T-helper 22 cell (primary cell): ENCODE measurements around the gene KRT7.

ENCODE experiments used
- DNase-seq: peaks from one replicate; pipeline ENCODE4 v3.0.0-alpha.2; 2020; ENCODE audit warnings: low read depth

KRT7 gene

DNA sequence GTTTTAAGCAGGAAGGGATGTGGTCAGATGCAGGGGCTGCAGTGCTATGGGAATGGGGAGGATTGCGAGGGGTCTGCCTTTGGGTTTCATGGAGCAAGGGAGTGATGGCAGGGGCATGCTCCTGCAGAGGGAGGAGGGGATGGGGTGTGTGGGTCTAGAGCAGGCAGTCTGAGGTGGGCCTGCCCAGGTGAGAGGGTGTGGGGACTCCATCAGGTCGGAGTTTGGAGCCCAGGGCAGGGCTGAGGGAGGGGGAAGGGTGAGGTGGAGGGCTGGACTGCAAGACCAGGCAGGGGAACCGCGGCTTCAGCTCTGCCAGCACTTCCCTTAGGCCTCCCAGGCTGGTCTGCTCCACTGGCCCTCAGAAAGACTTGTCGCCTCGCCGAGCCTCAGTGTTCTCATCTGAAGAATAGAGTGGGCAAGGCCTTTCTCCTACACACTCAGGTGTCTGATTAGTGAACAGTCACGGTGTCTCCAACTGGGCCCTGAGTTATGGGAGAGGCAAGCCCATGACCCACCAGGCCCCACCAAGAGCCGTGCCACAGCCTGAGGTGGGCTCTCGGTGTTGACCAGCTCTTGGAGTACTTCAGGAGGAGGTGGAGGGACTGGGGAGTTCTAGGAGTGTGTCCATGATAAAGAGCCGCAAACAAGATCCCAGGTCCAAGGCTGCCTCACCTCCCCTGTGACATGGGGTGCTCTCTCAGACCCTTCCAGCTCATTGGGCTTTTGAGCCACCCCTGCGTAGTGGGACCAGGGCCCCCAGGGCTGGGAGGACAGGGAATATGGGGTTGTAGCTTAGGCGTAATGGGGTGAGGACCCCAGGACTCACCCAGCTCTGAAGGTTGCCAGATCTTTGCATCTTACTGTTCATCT is 21.1 kb upstream of the KRT7 start:
- DNase-seq, result no peak

DNA sequence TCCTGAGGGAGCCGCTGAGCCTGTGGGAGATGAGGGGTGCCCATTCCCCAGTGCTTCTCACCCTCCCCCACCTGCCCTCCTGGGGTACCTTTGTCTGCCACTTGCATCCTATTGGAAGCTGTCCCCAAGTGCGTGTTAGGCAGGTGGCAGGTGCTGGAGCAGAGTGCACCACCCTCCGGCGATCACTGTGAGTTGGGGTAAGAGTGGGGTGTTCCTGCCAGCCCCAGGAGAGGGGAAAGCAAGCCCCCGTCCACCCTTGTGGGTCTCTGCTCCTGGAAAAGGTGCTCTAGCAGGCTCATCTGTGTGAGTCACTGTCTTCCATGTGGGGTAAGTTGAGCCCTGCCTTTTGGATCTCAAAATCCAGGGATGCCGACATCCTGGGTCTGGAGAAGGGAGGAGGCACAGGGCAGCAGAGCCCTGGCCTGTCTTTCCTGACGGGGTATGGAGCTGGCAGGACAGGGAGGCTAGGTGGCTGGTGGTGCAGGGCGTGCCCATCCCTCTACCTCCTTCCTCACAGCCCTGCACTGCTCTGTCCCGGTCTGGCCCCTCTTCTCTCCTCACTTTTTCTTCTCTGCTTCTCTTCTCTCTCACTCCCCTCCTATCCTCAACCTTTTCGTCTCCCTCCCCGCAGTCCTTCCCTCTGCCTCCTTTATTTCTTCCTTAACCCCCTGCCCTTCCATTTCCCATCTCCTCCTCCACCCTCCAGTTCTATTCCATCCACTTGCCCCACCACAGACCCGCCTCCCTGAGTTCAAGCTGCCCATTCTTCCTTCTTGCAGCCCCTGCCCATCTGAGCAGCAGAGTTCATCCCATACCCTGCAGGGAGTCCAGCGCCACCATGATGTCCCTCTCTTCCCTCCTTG is 20.1 kb upstream of the KRT7 start:
- no peak for DNase-seq

DNA sequence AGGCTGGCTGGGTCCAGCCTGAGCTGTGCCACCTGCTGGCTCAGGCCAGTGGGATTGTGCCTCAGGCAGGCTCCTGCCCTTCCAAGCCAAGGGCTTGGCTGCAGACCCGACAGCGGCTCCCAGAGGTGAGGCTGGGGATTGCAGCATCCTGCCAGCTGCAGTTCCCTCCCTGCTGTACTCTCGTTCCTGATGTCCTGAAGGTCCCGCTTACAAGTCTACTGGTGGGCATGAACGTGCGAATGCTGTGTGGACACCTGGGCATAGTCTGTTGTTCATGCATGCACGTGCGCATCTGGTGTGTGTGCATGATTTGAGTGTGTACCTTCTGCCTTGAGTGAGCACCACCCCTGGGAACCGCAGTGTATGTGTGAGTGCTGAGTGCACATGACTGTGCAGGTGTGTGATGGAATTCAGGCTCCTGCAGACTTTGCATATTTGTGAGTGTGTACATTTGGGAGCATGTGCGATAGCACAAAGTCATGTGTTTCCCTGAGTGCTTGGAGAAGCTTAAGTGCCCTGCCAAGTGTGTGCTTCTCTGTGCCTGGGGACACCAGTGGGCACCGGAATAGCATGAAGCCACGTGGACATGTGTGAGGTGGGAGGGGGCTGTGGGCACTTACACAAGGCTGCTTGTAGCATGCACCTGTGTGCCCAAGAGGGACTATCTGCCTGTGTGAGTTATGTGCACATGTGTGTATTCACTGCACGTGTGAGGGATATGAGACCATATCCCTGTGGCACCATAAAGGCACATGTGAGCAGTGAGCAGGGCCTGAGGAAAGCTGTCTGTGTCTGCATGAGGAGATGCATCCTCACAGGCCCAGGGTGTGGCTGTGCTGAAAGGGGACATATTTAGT is 19.3 kb upstream of the KRT7 start:
- no peak for DNase-seq

DNA sequence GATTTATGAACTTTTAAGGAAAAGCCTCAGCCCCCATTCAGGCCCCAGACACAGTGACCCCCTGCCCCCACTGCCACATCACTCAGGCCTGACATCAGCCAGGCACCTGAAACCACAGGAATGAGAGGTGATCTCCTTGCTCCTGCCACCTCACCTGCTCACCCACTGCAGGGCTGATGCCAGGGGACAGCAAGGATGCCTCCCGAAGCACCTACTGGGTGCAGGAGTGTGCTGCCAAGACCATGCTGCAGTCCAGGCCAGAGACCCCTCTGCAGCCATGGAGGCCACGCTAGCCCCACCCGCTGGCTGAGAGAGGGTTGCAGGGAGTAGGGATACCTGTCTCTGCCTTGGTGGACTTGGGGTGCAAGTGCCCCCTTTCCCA is 18.6 kb upstream of the KRT7 start:
- DNase-seq, result no peak

DNA sequence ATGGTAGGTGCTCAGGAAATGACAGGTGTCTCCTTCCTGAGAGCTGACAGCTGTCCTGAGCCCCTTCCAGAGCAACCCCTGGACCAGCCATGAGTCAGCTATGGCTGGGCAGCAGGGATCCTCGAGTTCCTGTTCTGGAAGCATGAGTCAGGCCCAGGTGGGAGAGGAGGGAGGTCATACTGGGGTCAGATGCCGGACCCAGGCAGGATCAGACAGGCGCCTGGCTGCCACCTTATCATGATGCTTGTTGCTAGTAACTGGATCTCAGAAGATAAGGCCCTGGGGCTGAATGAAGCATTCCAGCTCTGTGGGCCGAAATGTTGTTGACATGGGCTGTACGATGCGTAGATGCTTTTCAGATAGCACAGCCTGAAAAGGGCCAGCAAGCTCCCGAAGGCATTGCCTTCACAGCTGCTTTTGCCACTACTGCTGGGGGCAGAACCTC is 17.4 kb upstream of the KRT7 start:
- no peak for DNase-seq

DNA sequence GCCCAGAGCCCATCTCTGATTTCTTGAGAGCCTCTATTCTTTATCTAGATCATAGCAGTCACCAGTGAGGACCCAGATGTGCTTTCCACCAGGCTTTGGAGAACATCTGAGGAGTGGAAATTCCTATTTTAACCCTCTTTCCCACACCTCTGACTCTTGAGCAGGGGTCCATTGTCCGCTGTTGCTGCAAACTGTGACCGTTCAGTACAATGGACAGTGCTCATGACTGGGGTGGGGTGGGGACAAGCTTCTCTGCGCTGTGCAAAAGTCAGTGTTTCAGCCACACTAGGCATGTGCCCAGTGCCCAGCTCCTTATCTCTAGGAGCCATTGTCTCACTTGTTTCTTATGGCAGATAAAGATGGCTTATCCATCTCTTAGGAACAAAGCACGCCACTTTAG is 16.9 kb upstream of the KRT7 start:
- no peak for DNase-seq

DNA sequence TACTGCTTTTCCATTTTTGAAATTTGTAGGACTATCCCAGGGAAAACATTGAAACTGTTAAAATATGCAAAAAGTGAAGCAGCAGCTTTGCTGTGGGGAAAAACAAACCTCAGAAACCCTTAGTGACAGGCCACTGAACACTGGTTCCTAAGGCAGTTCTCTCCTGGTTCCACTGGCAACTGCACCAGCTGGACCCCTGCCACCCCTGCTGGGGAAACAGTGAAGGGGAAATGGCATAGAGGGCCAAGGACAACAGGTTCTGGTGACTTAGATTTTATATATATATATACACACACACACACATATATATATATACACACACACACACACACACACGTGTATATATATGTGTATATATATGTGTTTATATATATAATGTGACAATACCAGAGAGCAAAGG is 16.2 kb upstream of the KRT7 start:
- no peak for DNase-seq

DNA sequence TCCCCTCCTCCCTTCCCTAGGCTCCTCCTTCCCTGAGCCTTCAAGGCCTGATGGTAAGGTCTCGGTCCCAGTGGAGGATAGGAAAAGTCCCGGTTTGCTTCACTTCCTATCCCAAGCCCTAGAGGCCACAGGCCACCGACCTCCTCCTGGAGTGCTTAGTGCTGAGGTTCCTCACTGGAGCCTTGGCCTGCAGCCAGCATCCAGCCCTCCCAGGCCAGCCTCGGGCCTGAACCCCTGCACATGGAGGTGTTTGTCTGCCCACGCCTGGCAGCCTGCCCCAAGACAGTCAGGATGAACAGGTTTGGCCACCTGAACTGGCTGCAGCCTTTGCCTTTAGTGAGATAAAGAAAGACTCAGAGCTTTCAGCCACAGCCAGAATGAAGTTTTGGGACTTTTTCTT is 15.8 kb upstream of the KRT7 start:
- DNase-seq, result no peak

DNA sequence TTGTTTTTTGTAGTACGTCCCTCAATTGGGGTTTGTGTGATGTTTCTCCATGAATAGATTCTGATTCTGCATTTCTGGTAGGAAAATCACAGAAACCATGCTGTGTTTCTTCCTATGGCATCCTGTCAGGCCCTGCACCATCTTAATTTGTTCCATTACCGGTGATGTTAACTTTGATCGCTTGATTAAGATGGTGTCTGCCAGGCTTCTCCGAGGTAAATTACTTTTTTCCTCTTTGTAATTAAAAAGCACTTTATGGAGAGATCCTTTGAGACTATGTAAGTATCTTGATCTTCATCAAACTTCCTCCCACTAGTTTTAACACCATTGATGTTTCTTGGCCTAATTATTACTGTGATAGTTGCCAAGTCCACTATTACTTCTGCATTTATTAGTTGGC is 15.0 kb upstream of the KRT7 start:
- DNase-seq, result no peak

DNA sequence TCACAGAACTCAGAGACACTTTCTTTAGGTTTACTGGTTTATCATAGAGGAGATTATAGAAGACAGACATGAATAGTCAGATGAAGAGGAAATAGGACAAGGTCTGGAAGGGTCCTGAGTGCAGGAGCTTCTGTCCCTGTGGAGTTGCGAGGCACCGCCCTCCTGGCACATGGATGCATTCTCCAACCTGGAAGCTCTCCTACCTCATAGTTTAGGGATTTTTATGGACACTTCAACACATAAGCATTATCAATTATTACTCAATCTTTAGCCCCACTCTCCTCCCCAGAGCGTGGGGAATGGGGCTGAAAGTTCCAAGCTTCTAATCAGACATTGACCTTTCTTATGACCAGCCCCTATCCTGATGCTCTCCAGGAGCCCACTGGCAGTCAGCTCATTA is 12.6 kb upstream of the KRT7 start:
- DNase-seq, result no peak

DNA sequence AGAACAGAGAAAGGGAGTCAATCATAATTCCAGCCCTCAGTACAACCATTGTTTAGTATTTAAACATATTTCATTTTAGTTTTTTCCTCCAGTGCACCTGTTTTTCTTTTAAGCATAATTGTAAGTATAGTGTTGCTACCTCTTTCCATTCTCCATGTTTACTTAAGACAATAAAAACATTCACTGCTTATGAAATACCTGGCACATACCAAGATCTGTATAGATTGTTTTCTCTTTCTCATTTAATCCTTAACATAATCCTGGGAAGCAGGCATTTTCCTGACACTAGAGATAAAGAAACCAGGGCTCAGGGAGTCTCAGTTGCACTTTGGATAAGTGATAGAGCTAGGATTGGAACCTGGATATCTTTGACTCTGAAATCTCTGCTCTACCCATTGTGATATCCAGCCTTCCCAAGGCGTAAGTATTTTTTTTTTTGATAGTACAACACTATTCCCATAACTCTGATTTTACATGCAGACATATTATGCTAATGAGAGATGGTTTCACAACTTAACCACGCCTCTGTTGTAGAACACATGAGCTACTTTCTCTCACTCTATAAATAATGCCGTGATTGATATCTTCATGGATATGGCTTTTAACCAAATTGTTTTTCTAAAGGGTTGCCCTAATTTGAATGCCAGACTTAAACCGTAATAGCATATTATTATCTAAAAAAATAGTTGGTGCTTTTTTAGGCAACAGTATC is 11.8 kb upstream of the KRT7 start:
- no peak for DNase-seq

DNA sequence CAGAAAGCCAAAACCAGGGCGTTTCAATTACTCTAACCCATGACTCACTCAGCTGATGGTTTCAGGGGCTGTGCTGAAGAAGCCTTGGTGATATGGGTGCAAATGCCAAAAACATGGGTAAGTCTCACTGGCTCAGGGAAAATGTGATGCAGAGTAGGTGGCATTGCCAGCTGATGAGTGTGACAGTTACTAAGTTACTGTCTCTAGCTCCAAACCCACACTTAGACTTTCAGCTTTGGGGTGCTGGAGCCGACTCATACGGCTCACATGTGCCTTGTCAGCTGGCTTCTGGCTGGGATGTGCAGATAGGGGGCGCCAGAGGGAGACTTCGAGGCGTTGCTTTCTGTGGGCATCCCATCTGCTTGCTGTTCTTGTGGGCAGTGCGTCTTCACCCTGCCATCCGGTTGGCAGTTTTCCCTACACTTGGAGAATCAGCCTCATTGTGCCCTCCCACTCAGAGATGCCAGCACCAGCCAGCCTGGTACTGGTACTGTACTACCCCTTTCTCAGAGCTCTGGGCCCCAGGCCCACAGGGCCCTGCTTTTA is 11.1 kb upstream of the KRT7 start:
- DNase-seq, result no peak

DNA sequence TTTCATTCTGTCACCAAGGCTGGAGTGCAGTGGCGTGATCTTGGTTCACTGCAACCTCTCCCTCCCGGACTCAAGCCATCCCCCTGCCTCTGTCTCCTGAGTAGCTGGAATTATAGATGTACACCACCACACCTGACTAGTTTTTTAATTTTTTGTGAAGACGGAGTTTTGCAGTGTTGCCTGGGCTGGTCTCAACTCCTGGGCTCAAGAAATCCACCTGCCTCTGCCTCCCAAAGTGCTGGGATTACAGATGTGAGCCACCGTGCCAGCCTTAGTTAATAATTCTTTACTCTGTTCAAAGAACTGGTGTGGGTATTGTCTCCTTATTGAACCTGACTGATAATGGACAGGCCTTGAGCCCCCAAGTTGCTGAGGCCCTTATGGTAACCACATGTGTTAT is 10.4 kb upstream of the KRT7 start:
- DNase-seq, result no peak

DNA sequence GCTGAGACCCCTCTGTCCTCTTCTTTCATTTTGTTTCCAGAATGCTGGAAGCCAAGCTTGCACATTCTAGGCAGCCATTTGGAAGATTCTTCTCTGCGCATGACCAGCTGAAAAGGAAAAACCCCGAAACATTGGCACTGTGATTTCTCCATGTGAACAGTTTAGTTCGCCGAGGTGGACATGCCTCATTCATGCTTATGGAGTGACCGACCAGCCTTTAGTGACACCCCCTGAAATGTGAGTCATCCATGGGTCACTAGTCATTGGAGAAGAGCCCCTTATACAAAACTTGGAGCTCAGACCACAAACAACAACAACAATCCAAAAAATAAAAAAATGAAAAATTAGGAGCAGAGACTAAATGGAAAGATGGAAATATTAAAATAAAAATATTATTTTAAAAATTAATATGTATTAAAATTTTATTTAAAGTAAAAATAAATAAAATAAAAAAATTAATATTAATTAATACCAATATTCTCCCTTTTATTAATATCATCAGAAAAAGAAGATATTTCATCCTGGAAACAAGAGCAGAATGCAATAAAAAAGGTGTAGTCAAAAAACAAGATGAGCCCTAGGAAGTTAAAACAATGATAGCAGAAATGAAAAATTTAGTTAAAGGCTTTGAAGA is 9.5 kb upstream of the KRT7 start:
- DNase-seq, result no peak

DNA sequence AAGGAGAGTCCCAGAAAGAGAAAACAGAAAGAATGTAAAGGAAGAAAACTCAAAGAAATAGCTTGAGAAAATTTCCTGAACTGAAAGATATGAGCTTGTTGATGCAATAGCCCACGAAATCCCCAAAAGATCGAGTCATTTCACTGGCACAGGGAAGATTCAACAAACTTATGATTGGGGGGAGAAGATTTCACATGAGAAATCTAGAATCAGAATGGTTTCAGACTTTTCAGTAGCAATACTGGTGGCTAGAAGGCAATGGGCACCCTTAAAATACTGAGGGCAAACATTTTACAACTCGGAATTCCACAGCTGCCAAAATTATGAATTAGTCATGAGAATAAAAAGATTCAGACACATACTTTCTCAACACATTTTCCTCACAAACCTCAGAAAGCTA is 8.9 kb upstream of the KRT7 start:
- DNase-seq, result no peak

DNA sequence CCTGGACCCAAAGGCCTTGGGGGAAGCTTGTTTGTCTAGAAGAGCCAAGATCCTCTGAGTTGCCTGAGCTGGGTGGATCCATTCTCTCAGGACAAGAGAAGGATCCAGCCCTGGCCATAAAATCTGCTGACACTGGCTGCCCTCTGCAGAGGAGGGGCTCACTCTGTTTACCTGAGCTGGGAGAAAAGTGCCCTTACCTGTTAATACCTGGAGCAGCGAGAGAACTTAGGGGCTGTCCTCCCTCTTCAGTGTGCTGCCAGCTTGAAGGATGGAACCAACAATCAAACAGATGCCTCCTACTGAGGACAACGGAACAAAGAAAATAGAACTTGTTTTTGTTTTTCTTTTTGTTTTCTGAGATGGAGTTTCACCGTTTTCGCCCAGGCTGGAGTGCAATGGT is 7.3 kb upstream of the KRT7 start:
- DNase-seq, result no peak

DNA sequence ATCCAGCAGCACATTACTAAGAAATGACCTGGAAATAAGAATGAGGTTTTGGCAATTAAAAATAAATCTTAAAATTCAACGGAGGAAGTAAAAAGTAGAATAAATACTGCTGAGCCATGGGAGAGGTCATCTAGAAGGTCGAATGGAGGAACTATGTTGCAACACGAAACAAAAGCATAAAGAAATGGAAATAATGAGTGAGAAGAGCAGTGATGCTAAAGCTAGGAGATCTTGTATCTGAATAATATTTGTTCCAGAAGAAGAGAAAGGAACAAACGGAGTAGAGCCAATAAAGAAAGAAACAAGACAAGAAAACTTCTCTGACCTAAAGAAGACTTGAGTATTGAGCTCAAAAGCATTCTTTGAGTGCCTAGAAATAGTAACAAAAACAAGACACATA is 6.6 kb upstream of the KRT7 start:
- DNase-seq, result no peak

DNA sequence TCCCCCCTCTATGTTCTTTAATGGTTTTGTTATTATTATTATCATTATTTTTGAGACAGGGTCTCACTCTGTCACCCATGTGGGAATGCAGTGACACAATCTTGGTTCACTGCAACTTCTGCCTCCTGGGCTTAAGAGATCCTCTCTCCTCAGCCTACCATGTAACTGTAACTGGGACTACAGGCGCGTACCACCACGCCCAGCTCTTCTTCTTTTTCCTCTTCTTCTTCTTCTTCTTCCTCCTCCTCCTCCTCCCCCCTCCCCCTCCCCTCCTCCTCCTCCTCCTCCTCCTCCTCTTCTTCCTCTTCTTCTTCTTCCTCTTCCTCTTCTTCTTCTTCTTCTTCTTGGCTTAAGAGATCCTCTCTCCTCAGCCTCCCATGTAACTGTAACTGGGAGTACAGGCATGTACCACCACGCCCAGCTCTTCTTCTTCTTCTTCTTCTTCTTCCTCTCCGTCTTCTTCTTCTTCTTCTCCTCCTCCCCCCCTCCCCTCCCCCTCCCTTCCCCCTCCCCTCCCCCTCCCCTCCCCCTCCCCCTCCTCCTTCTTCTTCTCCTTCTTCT is 5.4 kb upstream of the KRT7 start:
- DNase-seq, result no peak

DNA sequence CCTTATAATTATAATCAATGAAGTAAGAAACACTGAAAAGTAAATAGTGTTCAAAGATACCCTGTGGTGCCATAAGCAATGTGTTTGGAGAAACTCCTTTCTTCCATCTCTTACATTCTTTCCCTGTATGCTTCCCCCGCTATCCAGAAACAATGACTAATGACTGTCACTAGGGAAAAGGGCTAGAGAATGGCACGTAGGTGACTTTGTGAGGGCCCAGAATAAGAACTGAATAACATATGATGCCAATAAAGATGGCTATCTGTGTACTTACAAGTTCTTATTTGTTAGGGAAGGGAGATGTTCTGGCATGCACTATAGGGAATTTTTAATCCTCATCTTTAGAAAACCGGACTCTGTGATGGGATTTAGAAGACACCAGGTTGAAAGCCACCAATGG is 4.7 kb upstream of the KRT7 start:
- DNase-seq, result no peak

DNA sequence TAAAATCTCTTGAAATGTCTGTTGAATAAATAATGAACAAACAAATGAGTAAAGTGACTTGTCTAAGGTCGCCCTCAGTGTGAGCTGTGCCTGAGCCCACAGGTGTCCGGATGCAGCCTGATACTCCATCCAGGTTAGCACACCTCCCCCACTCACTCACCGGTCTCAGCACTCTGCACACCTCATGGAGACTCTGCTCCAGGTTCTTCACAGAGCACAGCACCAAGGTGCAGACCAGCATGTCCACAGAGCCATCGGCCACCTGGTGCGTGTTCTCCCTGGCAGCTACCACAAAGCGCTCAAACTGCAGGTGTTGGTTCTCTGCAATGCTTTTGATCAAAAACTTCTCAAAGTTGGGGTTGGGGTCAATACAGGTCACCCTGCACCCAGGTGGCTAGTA is 4.1 kb upstream of the KRT7 start:
- no peak for DNase-seq
